Measurements from ENCODE around the gene SYT9. TPM values are rescaled to one million over a fixed set of nuclear protein-coding genes. Genes with fewer than 3 reads are reported as not detected.

Gene SYT9
- total RNA-seq, 2 donors from 2014 or later = not detected

GRCh38 chr11:7281809-7282208 lies 30.1 kb downstream of the SYT9 start:
- H3K9me3 Mint-ChIP-seq = peaks cover 0 to 10% of the 10 kb centered on the region in 2 donors
- no peak for DNase-seq
- H3K4me3 Mint-ChIP-seq = no peak overlapping the region
- no peak overlapping the region for H3K27ac Mint-ChIP-seq
- peaks cover 0 to 3% of the 10 kb centered on the region in 2 donors for H3K36me3 Mint-ChIP-seq (ENCODE audit: insufficient read depth in 2 of 2)
- H3K4me1 Mint-ChIP-seq (ENCODE audit: low read depth) = no peaks in the 10 kb centered on the region
- no peak for ATAC-seq (replicated peaks in 1 of 2)
- H3K27me3 Mint-ChIP-seq (ENCODE audit: low read depth) = peaks cover 8% of the 10 kb centered on the region

DNA sequence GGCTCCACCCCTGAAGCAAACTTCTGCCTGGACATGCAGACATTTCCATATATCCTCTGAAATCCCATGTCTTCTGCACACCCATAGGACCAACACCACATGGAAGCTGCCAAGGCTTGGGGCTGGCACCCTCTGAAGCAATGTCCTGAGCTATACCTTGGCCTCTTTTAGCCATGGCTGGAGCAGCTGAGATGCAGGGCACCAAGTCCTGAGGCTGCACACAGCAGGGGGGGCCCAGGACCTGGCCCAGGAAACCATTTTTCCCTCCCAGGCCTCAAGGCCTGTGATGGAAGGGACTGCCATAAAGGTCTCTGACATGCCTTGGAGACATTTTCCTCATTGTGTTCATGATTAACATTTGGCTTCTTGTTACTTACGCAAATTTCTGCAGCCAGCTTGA lies 34.5 kb downstream of the SYT9 start:
- ATAC-seq (replicated peaks in 1 of 2) = no peak
- Mint-ChIP-seq H3K4me3 (no peak overlapping the region), H3K36me3 (ENCODE audit: insufficient read depth in 2 of 2) (peaks cover 0 to 5% of the 10 kb centered on the region in 2 donors)

GRCh38 chr11:7291100-7291829 lies 39.6 kb downstream of the SYT9 start:
- Mint-ChIP-seq H3K4me3 (no peak overlapping the region), H3K36me3 (ENCODE audit: insufficient read depth in 2 of 2) (peaks cover 0 to 5% of the 10 kb centered on the region in 2 donors), H3K4me1 (ENCODE audit: low read depth) (no peaks in the 10 kb centered on the region), H3K27ac (no peak overlapping the region), H3K9me3 (peaks cover 0 to 5% of the 10 kb centered on the region in 2 donors), H3K27me3 (ENCODE audit: low read depth) (peaks cover 10% of the 10 kb centered on the region)
- DNase-seq (no peak), ATAC-seq (replicated peaks in 1 of 2) (no peak)

More for the DNA sequence above, 34.5 kb downstream of the SYT9 start:
- H3K4me1 Mint-ChIP-seq (ENCODE audit: low read depth) = no peaks in the 10 kb centered on the region
- no peak overlapping the region for H3K27ac Mint-ChIP-seq
- H3K9me3 Mint-ChIP-seq = peaks cover 0 to 12% of the 10 kb centered on the region in 2 donors
- DNase-seq = no peak
- H3K27me3 Mint-ChIP-seq (ENCODE audit: low read depth) = peaks cover 6% of the 10 kb centered on the region

DNA sequence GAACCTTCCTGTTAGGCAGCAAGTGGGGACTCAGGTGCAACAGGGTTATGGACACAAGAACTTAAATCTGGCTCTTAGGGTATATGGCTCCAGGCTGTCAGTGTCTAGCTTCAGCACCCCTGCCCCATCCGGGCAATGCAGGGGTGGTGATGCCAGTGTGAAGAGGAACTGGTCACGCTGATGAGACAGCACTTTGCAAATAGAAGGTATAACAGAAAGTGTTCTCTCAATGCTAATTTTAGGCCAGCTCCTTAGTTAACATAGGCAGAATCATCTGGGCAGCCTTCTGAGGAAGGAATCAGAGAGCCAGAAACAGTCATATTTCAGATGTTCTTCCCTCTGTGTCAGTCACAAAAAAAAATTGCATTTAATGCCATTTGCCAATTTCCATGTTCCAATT lies 41.2 kb downstream of the SYT9 start:
- Mint-ChIP-seq H3K4me3 (no peak overlapping the region), H3K36me3 (ENCODE audit: insufficient read depth in 2 of 2) (no peaks in the 10 kb centered on the region), H3K27ac (no peak overlapping the region), H3K4me1 (ENCODE audit: low read depth) (no peaks in the 10 kb centered on the region), H3K9me3 (no peaks in the 10 kb centered on the region), H3K27me3 (ENCODE audit: low read depth) (peaks cover 10% of the 10 kb centered on the region)
- ATAC-seq (replicated peaks in 1 of 2) = no peak
- DNase-seq = no peak

- Mint-ChIP-seq H3K36me3 (ENCODE audit: insufficient read depth in 2 of 2) (no peaks in the 10 kb centered on the region), H3K4me1 (ENCODE audit: low read depth) (no peaks in the 10 kb centered on the region), H3K4me3 (no peak overlapping the region), H3K9me3 (no peaks in the 10 kb centered on the region), H3K27me3 (ENCODE audit: low read depth) (peaks cover 6% of the 10 kb centered on the region), H3K27ac (no peak overlapping the region)
- ATAC-seq (replicated peaks in 1 of 2) = no peak
- no peak for DNase-seq
These were observed 47.7 kb downstream of the SYT9 start for GRCh38 chr11:7299393-7299792.

- no peak overlapping the region for H3K4me3 Mint-ChIP-seq
- H3K9me3 Mint-ChIP-seq = no peaks in the 10 kb centered on the region
- H3K27ac Mint-ChIP-seq = no peak overlapping the region
- DNase-seq (no peak), ATAC-seq (replicated peaks in 1 of 2) (no peak)
- H3K36me3 Mint-ChIP-seq (ENCODE audit: insufficient read depth in 2 of 2) = no peaks in the 10 kb centered on the region
- H3K27me3 Mint-ChIP-seq (ENCODE audit: low read depth) = peaks cover 6% of the 10 kb centered on the region
- H3K4me1 Mint-ChIP-seq (ENCODE audit: low read depth) = no peaks in the 10 kb centered on the region
These were observed 48.6 kb downstream of the SYT9 start for GRCh38 chr11:7300281-7300680.

GRCh38 chr11:7303146-7303545 lies 51.4 kb downstream of the SYT9 start:
- ATAC-seq (replicated peaks in 1 of 2) (no peak), DNase-seq (no peak)
- Mint-ChIP-seq H3K27me3 (ENCODE audit: low read depth) (peaks cover 6% of the 10 kb centered on the region), H3K36me3 (ENCODE audit: insufficient read depth in 2 of 2) (no peaks in the 10 kb centered on the region), H3K9me3 (peaks cover 0 to 2% of the 10 kb centered on the region in 2 donors), H3K27ac (no peak overlapping the region), H3K4me1 (ENCODE audit: low read depth) (no peaks in the 10 kb centered on the region), H3K4me3 (no peak overlapping the region)

DNA sequence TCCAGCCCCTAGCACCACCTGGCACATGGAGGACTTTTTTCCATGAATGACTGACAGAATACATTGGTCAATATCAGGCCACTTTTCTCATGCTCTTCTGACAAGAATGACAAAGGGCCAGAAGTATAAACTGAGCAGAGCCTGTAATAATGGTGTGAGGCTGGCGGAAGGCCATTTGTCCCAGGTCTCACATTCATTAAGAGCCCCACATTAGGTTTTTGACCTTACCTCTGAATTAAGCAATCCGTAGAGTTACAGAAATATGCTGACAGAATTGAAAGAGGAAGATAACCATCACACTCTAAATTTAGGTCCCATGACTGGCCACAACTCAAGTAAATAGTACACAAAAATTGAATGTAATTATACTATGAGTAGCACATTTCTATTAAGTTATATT lies 55.2 kb downstream of the SYT9 start:
- Mint-ChIP-seq H3K27ac (no peak overlapping the region), H3K4me3 (no peak overlapping the region), H3K27me3 (ENCODE audit: low read depth) (peaks cover 9% of the 10 kb centered on the region), H3K4me1 (ENCODE audit: low read depth) (no peaks in the 10 kb centered on the region), H3K9me3 (peaks cover 0 to 2% of the 10 kb centered on the region in 2 donors), H3K36me3 (ENCODE audit: insufficient read depth in 2 of 2) (no peaks in the 10 kb centered on the region)
- ATAC-seq (replicated peaks in 1 of 2) (no peak), DNase-seq (no peak)

GRCh38 chr11:7307836-7308235 lies 56.1 kb downstream of the SYT9 start:
- ATAC-seq (replicated peaks in 1 of 2) = no peak

DNA sequence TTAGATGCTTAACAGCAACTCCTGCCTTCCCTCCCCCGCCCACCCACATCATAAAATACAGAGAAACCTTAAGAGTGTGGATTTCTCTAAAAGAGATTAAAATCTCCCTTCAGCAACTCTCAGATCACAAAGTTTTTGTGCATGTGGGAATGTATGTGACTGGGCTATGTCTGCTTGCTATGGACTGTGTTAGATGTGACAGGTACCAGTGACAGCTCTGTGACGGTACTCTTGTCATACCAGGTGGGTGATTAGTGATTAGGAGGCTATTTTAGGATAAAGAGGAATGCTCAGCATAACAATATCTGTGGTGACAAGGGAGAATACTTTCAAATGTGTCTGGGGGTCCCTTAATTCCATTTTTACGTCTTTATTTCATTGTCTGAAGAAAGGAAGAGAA lies 60.2 kb downstream of the SYT9 start:
- no peak overlapping the region for H3K27ac Mint-ChIP-seq
- DNase-seq (no peak), ATAC-seq (replicated peaks in 1 of 2) (no peak)
- H3K4me3 Mint-ChIP-seq = no peak overlapping the region
- peaks cover 0 to 2% of the 10 kb centered on the region in 2 donors for H3K9me3 Mint-ChIP-seq
- H3K36me3 Mint-ChIP-seq (ENCODE audit: insufficient read depth in 2 of 2) = no peaks in the 10 kb centered on the region
- no peaks in the 10 kb centered on the region for H3K4me1 Mint-ChIP-seq (ENCODE audit: low read depth)
- peaks cover 15% of the 10 kb centered on the region for H3K27me3 Mint-ChIP-seq (ENCODE audit: low read depth)

More at GRCh38 chr11:7307836-7308235, 56.1 kb downstream of the SYT9 start:
- Mint-ChIP-seq H3K36me3 (ENCODE audit: insufficient read depth in 2 of 2) (no peaks in the 10 kb centered on the region), H3K4me3 (no peak overlapping the region), H3K9me3 (peaks cover 0 to 2% of the 10 kb centered on the region in 2 donors), H3K27me3 (ENCODE audit: low read depth) (peaks cover 9% of the 10 kb centered on the region), H3K4me1 (ENCODE audit: low read depth) (no peaks in the 10 kb centered on the region), H3K27ac (no peak overlapping the region)
- no peak for DNase-seq

DNA sequence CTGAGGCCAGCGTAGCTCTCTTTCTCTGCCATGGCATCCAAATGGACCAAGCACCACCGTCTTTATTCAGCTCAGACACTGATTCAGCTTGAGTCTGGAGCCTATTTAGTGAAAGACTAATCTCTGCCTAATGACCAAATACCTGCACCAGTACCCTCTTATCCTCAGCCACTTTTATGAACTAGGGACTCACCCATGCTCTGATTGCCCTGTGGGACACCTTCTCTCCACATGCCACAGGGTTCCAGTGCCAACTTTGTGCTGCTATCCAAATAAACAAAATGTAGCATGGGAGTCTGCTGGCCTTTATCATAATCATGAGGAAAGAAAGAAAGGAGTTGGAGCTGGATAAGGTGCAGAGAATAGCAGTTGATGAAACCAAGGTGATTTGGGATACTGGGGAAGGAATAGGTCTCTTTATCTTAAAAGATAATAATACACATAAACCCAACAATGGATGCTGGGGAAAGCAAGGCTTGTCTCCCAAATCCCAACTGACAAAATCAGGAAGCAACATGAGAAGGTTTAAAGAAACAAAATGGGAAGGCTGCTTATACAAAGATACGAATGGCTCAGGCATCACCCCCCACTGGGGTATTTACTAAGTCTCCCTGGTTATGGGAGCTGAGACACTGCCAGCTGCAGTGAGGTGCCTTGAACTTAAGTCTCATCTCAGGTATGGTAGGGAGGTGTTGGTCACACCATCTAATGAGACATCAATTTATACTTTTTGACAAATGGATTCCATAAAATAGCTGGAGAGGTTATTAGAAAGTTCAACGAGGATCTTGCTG lies 63.3 kb downstream of the SYT9 start:
- ATAC-seq (replicated peaks in 1 of 2) (no peak), DNase-seq (no peak)
- Mint-ChIP-seq H3K4me3 (no peak overlapping the region), H3K27me3 (ENCODE audit: low read depth) (peaks cover 6% of the 10 kb centered on the region), H3K4me1 (ENCODE audit: low read depth) (no peaks in the 10 kb centered on the region), H3K36me3 (ENCODE audit: insufficient read depth in 2 of 2) (no peaks in the 10 kb centered on the region), H3K9me3 (no peaks in the 10 kb centered on the region), H3K27ac (no peak overlapping the region)

GRCh38 chr11:7319501-7319900 lies 67.8 kb downstream of the SYT9 start:
- Mint-ChIP-seq H3K9me3 (no peaks in the 10 kb centered on the region), H3K27me3 (ENCODE audit: low read depth) (peaks cover 21% of the 10 kb centered on the region), H3K4me1 (ENCODE audit: low read depth) (no peaks in the 10 kb centered on the region), H3K36me3 (ENCODE audit: insufficient read depth in 2 of 2) (no peaks in the 10 kb centered on the region), H3K27ac (no peak overlapping the region), H3K4me3 (no peak overlapping the region)
- no peak for ATAC-seq (replicated peaks in 1 of 2)
- no peak for DNase-seq

DNA sequence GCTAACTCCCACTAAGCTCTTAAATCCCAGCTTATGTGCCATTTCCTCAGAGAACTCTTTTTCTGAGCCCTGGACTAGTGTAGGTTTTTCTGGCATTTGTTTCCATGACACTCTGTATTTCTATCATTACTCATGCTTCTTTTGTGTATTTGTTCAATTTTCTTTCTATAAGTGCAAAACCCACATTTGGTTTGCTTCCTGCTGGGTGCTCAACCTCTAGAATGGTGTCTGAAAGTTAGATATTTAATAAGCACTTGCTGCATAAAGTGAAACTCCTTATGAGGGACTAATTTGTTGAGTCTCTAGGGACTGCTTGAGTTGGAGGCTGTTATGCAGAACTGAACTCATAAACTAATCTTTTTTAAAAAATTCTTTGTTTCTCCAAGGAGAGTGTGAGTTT lies 68.6 kb downstream of the SYT9 start:
- Mint-ChIP-seq H3K36me3 (ENCODE audit: insufficient read depth in 2 of 2) (no peaks in the 10 kb centered on the region), H3K4me1 (ENCODE audit: low read depth) (no peaks in the 10 kb centered on the region), H3K4me3 (no peak overlapping the region), H3K27me3 (ENCODE audit: low read depth) (peaks cover 15% of the 10 kb centered on the region), H3K9me3 (no peaks in the 10 kb centered on the region), H3K27ac (no peak overlapping the region)
- no peak for ATAC-seq (replicated peaks in 1 of 2)
- no peak for DNase-seq

Measured in activated T-cell treated with anti-CD3 and anti-CD28 coated beads, Interleukin-2, amount 50 U/mL, for 72 hours (primary cell).